VCaP (cell line): ENCODE measurements around the gene PGS1.

Experiments
- H3K27ac ChIP-seq: fragments of 450-650 bp; 2 replicates; pipeline ENCODE4 v1.5.1; 2017
- TF ChIP-seq, protein P1 (sequence below): fragments of 450-650 bp; conservative IDR thresholded peaks from 2 replicates; pipeline ENCODE4 v1.5.1; 2017; ENCODE audit warnings: mild to moderate bottlenecking, moderate library complexity

The PGS1 gene

DNA sequence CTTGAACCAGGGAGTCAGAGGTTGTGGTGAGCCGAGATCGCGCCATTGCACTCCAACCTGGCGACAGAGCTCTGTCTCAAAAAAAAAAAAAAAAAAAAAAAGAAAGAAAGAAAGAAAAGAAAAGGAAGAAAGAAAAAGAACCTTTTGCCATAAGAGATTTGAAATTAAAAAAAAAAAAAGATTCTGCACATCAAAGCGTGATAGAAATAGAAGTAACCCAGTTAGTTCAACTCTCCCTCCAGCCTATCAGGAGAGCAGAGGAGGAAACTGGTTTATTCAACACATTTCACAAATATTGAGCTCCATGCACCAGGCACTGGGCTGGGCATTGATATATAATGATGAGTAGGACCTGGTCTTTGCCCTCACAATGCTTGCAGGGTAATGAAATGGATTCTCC lies 16.2 kb upstream of the PGS1 start:
- no peak overlapping the region for H3K27ac ChIP-seq
- TF ChIP-seq, protein P1, sequence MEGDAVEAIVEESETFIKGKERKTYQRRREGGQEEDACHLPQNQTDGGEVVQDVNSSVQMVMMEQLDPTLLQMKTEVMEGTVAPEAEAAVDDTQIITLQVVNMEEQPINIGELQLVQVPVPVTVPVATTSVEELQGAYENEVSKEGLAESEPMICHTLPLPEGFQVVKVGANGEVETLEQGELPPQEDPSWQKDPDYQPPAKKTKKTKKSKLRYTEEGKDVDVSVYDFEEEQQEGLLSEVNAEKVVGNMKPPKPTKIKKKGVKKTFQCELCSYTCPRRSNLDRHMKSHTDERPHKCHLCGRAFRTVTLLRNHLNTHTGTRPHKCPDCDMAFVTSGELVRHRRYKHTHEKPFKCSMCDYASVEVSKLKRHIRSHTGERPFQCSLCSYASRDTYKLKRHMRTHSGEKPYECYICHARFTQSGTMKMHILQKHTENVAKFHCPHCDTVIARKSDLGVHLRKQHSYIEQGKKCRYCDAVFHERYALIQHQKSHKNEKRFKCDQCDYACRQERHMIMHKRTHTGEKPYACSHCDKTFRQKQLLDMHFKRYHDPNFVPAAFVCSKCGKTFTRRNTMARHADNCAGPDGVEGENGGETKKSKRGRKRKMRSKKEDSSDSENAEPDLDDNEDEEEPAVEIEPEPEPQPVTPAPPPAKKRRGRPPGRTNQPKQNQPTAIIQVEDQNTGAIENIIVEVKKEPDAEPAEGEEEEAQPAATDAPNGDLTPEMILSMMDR, result no peak

DNA sequence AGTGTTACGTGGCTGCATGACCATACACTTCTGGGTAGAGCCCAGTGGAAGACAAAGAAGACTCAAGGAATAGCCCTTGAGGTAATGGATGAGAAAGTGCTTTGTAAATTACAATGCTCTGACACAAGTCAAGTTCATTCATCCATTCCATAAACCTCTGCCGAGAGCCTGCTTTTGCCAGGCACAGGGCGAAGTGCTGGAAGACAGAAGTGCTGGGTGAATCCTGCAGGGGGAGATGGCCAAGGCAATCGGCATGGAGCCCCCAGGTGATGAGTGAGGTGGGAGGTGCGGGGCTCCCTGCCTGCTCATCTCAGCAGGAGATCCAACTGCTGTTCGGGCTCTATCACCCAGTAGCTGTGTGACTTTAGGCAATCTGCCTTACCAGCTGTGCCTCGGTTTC lies 15.8 kb upstream of the PGS1 start:
- no peak overlapping the region for H3K27ac ChIP-seq
- TF ChIP-seq, protein P1, result no peak

DNA sequence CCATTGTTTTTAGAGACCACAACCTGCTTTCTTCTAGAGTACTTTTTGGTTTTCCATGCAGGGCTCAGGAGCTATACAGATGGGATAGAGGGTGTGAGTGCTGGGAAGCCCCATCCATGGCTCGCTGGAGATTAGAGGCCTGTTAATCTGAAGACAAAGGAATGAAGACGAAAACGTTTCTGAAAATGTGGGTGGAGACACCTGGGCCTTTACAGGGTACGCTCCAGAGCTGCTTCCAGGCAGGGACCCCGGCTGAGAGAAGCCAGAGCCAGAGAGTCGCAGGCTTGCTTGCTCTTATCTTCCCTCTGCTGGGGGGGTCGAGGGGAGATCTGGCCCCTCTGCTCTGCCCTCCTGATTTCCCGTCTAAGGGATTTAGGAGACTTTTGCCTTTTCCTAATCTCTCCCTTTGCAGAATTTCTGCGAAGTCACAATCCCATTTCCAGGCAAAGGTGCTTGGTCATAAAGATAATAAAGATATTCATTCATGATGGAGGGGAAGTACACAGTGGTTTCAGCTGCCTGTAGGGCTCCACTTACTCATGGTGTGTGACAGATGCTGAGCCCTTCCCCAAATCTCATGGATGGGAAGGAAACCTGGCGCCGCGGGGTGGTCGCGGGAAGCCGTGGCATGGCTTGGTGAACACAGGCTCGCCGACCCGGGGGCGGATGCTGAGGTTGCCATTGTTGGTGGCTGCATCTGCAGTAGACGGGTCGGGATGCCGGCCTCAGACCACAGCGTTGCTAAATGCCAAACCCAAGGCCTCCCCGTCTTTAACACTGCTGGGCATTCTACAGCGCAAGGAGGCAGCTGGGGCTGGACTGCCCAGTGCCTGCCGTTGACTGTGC lies 13.8 kb upstream of the PGS1 start:
- no peak overlapping the region for H3K27ac ChIP-seq
- TF ChIP-seq, protein P1, result no peak

DNA sequence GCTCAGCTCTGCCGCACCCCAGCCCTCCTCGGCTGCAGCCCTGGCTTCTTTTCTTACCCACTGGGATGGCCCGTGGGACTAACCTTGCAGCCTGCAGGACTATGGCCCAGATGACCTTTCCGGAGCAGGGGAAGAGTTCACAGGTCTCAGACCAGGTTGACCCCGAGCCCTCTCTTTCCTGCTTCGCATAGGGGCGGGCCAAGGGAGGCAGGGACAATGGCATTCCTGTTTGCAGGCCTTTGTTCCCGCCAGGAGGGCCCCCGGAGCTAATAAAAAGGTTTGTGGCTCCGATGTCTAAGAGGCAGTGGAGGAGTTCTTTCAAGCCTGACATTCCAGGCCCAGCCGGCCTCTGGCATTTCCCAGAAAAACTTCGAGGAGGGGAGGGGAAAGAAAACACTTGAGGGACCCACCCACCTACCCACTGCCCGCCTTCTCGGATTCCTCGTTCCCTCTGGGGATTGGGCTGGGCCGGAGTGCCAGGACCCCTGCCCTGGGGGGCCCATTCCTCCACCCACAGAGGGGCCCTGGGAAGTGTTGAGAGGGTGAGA lies 12.8 kb upstream of the PGS1 start:
- TF ChIP-seq, protein P1, result no peak
- no peak overlapping the region for H3K27ac ChIP-seq

DNA sequence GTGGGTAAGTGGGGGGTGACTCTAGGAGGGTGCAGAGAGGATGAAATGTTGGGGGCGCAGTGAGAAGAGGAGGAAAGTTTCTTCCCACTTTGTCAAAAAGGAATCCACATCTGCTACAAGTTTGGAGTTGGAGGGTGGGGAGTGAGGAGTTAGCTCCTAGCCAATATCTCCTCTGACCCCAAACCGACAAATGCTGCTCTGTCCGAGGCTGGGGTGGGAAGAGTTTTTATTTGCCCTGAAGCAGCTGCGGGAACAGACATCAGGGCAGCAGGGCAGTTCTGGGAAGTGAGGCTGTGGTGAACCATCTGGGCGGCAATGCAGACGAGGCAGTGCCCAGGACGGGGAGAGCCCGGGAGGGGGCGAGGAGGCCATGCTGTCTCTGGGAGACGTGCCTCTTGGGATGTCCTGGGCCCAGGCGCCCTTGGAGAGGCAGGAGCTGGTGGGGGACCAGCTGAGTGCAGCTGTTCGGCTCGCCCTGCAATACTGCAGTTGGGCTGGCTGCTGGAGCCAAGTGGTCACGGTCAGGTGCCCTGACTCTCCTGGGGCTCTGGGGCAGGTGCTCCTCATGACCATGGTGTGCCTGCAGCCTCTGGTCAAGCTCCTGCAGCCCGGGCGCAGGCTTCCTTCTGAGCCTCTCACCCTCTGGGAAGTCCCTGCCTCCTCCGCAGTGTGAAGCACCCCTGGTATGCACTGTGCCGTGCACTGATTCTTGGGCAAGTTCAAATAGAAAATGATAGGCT lies 12.2 kb upstream of the PGS1 start:
- TF ChIP-seq, protein P1, result no peak
- H3K27ac ChIP-seq, result no peak overlapping the region

DNA sequence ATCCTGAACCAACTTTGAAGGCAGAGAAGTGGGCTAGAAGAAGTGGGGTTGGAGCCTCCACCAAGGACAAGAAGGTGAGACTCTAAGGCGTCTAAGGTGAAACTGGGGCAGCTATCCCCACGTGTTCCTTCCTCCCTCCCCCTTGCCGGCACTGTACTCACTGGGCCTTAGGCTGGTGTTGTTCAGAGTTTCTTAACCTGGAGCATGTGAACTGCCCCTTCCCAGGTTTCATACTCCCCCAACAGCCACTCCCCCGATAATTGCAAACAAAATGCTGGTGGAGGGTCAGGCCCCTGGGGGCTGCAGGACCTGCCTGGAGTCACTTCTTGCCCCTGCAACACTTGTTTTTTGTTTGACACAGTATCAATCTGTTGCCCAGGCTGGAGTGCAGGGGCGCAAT lies 11.3 kb upstream of the PGS1 start:
- TF ChIP-seq, protein P1, result no peak
- no peak overlapping the region for H3K27ac ChIP-seq

DNA sequence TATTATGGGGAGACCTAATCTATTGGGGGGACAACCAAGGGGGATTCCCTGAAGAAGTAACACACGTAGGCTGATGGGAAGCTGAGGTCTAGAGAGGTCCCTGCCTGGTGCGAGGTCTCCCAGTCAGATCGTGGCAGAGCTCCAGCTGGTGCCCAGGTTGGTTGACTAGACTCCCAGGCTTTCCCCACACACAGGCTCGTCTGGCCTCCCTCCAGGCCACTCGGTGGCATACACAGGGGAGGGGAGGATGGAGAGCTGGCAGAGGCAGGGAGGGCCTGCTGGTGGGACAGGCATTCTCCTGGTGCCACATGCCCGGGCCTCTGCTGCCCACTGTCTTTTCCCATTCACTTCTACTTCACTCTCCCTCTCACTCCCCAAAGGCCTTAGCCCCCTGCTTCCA lies 10.1 kb upstream of the PGS1 start:
- peak overlapping the region; percentile 57 for H3K27ac ChIP-seq

More for the DNA sequence above, 10.1 kb upstream of the PGS1 start:
- TF ChIP-seq, protein P1, result no peak
